ENCODE measurements around the gene HHAT. TPM values are rescaled to one million over a fixed set of nuclear protein-coding genes. Genes with fewer than 3 reads are reported as not detected.

Gene HHAT
- total RNA-seq, 3 donors from 2014 or later, result 0.26 to 0.71 (median 0.65) TPM

GRCh38 chr1:210587566-210587965 is 258.9 kb downstream of the HHAT start:
- Mint-ChIP-seq H3K36me3 (ENCODE audit: insufficient read depth) (peaks cover 8% of the 10 kb centered on the region), H3K4me3 (no peak overlapping the region), H3K9me3 (peaks cover 21% of the 10 kb centered on the region), H3K4me1 (ENCODE audit: low read depth) (no peaks in the 10 kb centered on the region), H3K27me3 (ENCODE audit: low read depth) (no peaks in the 10 kb centered on the region)
- no peak for DNase-seq
- no peak for ATAC-seq

GRCh38 chr1:210588357-210588756 is 259.7 kb downstream of the HHAT start:
- no peaks in the 10 kb centered on the region for H3K27me3 Mint-ChIP-seq (ENCODE audit: low read depth)
- peaks cover 21% of the 10 kb centered on the region for H3K9me3 Mint-ChIP-seq
- H3K4me1 Mint-ChIP-seq (ENCODE audit: low read depth), result no peaks in the 10 kb centered on the region
- DNase-seq, result no peak
- no peak for ATAC-seq
- no peak overlapping the region for H3K4me3 Mint-ChIP-seq
- peaks cover 8% of the 10 kb centered on the region for H3K36me3 Mint-ChIP-seq (ENCODE audit: insufficient read depth)

GRCh38 chr1:210588946-210589345 is 260.2 kb downstream of the HHAT start:
- Mint-ChIP-seq H3K4me3 (no peak overlapping the region), H3K9me3 (peaks cover 21% of the 10 kb centered on the region), H3K4me1 (ENCODE audit: low read depth) (no peaks in the 10 kb centered on the region), H3K36me3 (ENCODE audit: insufficient read depth) (peaks cover 8% of the 10 kb centered on the region), H3K27me3 (ENCODE audit: low read depth) (no peaks in the 10 kb centered on the region)
- DNase-seq (no peak), ATAC-seq (no peak)

GRCh38 chr1:210591214-210591613 is 262.5 kb downstream of the HHAT start:
- ATAC-seq, result no peak
- no peaks in the 10 kb centered on the region for H3K27me3 Mint-ChIP-seq (ENCODE audit: low read depth)
- H3K4me1 Mint-ChIP-seq (ENCODE audit: low read depth), result no peaks in the 10 kb centered on the region
- H3K9me3 Mint-ChIP-seq, result peaks cover 21% of the 10 kb centered on the region
- DNase-seq, result no peak
- peaks cover 8% of the 10 kb centered on the region for H3K36me3 Mint-ChIP-seq (ENCODE audit: insufficient read depth)
- no peak overlapping the region for H3K4me3 Mint-ChIP-seq

GRCh38 chr1:210594605-210595004 is 265.9 kb downstream of the HHAT start:
- peaks cover 6% of the 10 kb centered on the region for H3K36me3 Mint-ChIP-seq (ENCODE audit: insufficient read depth)
- no peak for ATAC-seq
- no peak for DNase-seq
- H3K9me3 Mint-ChIP-seq, result peaks cover 26% of the 10 kb centered on the region
- no peak overlapping the region for H3K4me3 Mint-ChIP-seq
- H3K4me1 Mint-ChIP-seq (ENCODE audit: low read depth), result no peaks in the 10 kb centered on the region
- no peaks in the 10 kb centered on the region for H3K27me3 Mint-ChIP-seq (ENCODE audit: low read depth)

GRCh38 chr1:210596641-210597040 is 267.9 kb downstream of the HHAT start:
- Mint-ChIP-seq H3K36me3 (ENCODE audit: insufficient read depth) (peaks cover 2% of the 10 kb centered on the region), H3K4me3 (no peak overlapping the region), H3K4me1 (ENCODE audit: low read depth) (no peaks in the 10 kb centered on the region), H3K27me3 (ENCODE audit: low read depth) (no peaks in the 10 kb centered on the region), H3K9me3 (peaks cover 9% of the 10 kb centered on the region)
- DNase-seq (no peak), ATAC-seq (no peak)

- Mint-ChIP-seq H3K36me3 (ENCODE audit: insufficient read depth) (peaks cover 2% of the 10 kb centered on the region), H3K4me1 (ENCODE audit: low read depth) (no peaks in the 10 kb centered on the region), H3K27me3 (ENCODE audit: low read depth) (no peaks in the 10 kb centered on the region), H3K9me3 (peaks cover 5% of the 10 kb centered on the region), H3K4me3 (no peak overlapping the region)
- DNase-seq (no peak), ATAC-seq (no peak)
These were observed 268.9 kb downstream of the HHAT start for GRCh38 chr1:210597555-210598134.

- no peak overlapping the region for H3K4me3 Mint-ChIP-seq
- ATAC-seq (no peak), DNase-seq (no peak)
- H3K4me1 Mint-ChIP-seq (ENCODE audit: low read depth), result no peaks in the 10 kb centered on the region
- H3K9me3 Mint-ChIP-seq, result peaks cover 5% of the 10 kb centered on the region
- H3K36me3 Mint-ChIP-seq (ENCODE audit: insufficient read depth), result peaks cover 2% of the 10 kb centered on the region
- H3K27me3 Mint-ChIP-seq (ENCODE audit: low read depth), result no peaks in the 10 kb centered on the region
These were observed 269.5 kb downstream of the HHAT start for GRCh38 chr1:210598135-210598652.

- H3K4me3 Mint-ChIP-seq, result no peak overlapping the region
- H3K27me3 Mint-ChIP-seq (ENCODE audit: low read depth), result no peaks in the 10 kb centered on the region
- ATAC-seq, result no peak
- peaks cover 2% of the 10 kb centered on the region for H3K36me3 Mint-ChIP-seq (ENCODE audit: insufficient read depth)
- no peaks in the 10 kb centered on the region for H3K4me1 Mint-ChIP-seq (ENCODE audit: low read depth)
- DNase-seq, result no peak
- peaks cover 5% of the 10 kb centered on the region for H3K9me3 Mint-ChIP-seq
These were observed 271.9 kb downstream of the HHAT start for GRCh38 chr1:210600421-210601159.

- Mint-ChIP-seq H3K36me3 (ENCODE audit: insufficient read depth) (peaks cover 2% of the 10 kb centered on the region), H3K9me3 (peaks cover 10% of the 10 kb centered on the region), H3K27me3 (ENCODE audit: low read depth) (no peaks in the 10 kb centered on the region), H3K4me3 (no peak overlapping the region), H3K4me1 (ENCODE audit: low read depth) (no peaks in the 10 kb centered on the region)
- ATAC-seq, result no peak
- no peak for DNase-seq
These were observed 274.4 kb downstream of the HHAT start for GRCh38 chr1:210603123-210603522.

- Mint-ChIP-seq H3K9me3 (peaks cover 13% of the 10 kb centered on the region), H3K36me3 (ENCODE audit: insufficient read depth) (peaks cover 3% of the 10 kb centered on the region), H3K27me3 (ENCODE audit: low read depth) (no peaks in the 10 kb centered on the region), H3K4me1 (ENCODE audit: low read depth) (peaks cover under 1% of the 10 kb centered on the region), H3K4me3 (no peak overlapping the region)
- DNase-seq, result no peak
- no peak for ATAC-seq
These were observed 276.4 kb downstream of the HHAT start for GRCh38 chr1:210605099-210605498.

GRCh38 chr1:210607361-210607760 is 278.7 kb downstream of the HHAT start:
- H3K4me3 Mint-ChIP-seq, result no peak overlapping the region
- H3K36me3 Mint-ChIP-seq (ENCODE audit: insufficient read depth), result peaks cover 3% of the 10 kb centered on the region
- no peaks in the 10 kb centered on the region for H3K27me3 Mint-ChIP-seq (ENCODE audit: low read depth)
- ATAC-seq (no peak), DNase-seq (no peak)
- H3K9me3 Mint-ChIP-seq, result peaks cover 13% of the 10 kb centered on the region
- peaks cover 2% of the 10 kb centered on the region for H3K4me1 Mint-ChIP-seq (ENCODE audit: low read depth)

- Mint-ChIP-seq H3K36me3 (ENCODE audit: insufficient read depth) (peaks cover 3% of the 10 kb centered on the region), H3K4me1 (ENCODE audit: low read depth) (peaks cover 2% of the 10 kb centered on the region), H3K27me3 (ENCODE audit: low read depth) (no peaks in the 10 kb centered on the region), H3K4me3 (no peak overlapping the region), H3K9me3 (peaks cover 13% of the 10 kb centered on the region)
- DNase-seq (no peak), ATAC-seq (no peak)
These were observed 280.1 kb downstream of the HHAT start for GRCh38 chr1:210608767-210609166.

GRCh38 chr1:210616356-210616755 is 287.7 kb downstream of the HHAT start:
- H3K9me3 Mint-ChIP-seq, result no peaks in the 10 kb centered on the region
- H3K4me1 Mint-ChIP-seq (ENCODE audit: low read depth), result no peaks in the 10 kb centered on the region
- H3K27me3 Mint-ChIP-seq (ENCODE audit: low read depth), result no peaks in the 10 kb centered on the region
- no peak for ATAC-seq
- no peak for DNase-seq
- no peak overlapping the region for H3K4me3 Mint-ChIP-seq
- H3K36me3 Mint-ChIP-seq (ENCODE audit: insufficient read depth), result peaks cover 4% of the 10 kb centered on the region

GRCh38 chr1:210617293-210617692 is 288.6 kb downstream of the HHAT start:
- Mint-ChIP-seq H3K4me3 (no peak overlapping the region), H3K9me3 (no peaks in the 10 kb centered on the region), H3K36me3 (ENCODE audit: insufficient read depth) (peaks cover 4% of the 10 kb centered on the region), H3K4me1 (ENCODE audit: low read depth) (no peaks in the 10 kb centered on the region), H3K27me3 (ENCODE audit: low read depth) (no peaks in the 10 kb centered on the region)
- ATAC-seq (no peak), DNase-seq (no peak)

Measured in activated T-cell treated with anti-CD3 and anti-CD28 coated beads, Interleukin-2, amount 50 U/mL, for 4 hours (primary cell).